Fibroblast of villous mesenchyme (primary cell): ENCODE measurements around the gene CYB561. TPM values are rescaled to one million over a fixed set of nuclear protein-coding genes. Genes with fewer than 3 reads are reported as not detected.

ENCODE experiments used
- DNase-seq: peaks from one replicate; pipeline ENCODE4 v3.0.0-alpha.2; 2010; ENCODE audit warnings: low read depth
- H3K4me3 ChIP-seq: 2 replicates; pipeline ENCODE4 v1.5.1; 2011; ENCODE audit warnings: low read depth, mild to moderate bottlenecking, low read length
- total RNA-seq: library from RNA; depleted of rRNA; stranded (reverse); fragments of >200 nt; gene quantifications from 2 replicates; pipeline ENCODE4 v1.2.3, GENCODE V29; 2012
- TF ChIP-seq, protein P1 (sequence below): IDR thresholded peaks from 2 replicates; pipeline ENCODE4 v1.5.1; 2012; ENCODE audit warnings: low read depth, mild to moderate bottlenecking, low read length; ENCODE audit not compliant: insufficient read depth

The CYB561 gene
- total RNA-seq, 1 donor: 12.5 TPM

DNA sequence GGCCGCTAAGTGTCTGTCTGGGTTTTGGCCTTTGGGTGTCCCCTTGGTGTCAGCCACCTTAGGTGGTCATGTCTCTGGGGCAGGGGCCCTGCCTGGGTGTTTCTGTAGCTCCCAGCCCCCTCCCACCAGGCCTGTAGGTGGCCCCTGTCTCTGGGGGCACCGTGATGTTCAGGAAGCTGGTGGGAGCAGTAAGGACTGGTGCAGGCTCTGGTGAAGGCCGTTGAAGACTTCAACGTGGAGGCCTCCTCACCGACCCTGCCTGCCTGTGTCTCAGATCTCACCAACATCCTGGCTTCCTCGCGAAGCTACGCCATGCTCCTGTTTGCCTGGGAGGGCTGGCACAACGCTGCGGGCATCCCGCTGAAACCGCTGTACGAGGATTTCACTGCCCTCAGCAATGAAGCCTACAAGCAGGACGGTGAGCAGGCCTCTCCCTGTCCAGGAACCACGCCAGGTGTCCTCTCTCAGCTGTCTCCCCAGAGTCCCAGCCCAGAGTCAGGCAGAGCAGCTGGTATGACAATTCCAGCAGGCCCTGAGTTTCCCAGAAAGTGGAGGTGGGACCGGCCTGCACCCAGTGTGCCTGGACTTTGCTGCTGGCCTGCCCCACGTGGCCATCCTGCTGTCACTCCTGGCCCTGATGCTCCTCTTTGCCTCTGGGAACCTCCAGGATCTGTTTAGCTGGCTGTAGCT lies 33.5 kb upstream of the CYB561 start:
- TF ChIP-seq, protein P1, sequence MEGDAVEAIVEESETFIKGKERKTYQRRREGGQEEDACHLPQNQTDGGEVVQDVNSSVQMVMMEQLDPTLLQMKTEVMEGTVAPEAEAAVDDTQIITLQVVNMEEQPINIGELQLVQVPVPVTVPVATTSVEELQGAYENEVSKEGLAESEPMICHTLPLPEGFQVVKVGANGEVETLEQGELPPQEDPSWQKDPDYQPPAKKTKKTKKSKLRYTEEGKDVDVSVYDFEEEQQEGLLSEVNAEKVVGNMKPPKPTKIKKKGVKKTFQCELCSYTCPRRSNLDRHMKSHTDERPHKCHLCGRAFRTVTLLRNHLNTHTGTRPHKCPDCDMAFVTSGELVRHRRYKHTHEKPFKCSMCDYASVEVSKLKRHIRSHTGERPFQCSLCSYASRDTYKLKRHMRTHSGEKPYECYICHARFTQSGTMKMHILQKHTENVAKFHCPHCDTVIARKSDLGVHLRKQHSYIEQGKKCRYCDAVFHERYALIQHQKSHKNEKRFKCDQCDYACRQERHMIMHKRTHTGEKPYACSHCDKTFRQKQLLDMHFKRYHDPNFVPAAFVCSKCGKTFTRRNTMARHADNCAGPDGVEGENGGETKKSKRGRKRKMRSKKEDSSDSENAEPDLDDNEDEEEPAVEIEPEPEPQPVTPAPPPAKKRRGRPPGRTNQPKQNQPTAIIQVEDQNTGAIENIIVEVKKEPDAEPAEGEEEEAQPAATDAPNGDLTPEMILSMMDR: no peak
- H3K4me3 ChIP-seq: no peak overlapping the region
- no peak for DNase-seq

DNA sequence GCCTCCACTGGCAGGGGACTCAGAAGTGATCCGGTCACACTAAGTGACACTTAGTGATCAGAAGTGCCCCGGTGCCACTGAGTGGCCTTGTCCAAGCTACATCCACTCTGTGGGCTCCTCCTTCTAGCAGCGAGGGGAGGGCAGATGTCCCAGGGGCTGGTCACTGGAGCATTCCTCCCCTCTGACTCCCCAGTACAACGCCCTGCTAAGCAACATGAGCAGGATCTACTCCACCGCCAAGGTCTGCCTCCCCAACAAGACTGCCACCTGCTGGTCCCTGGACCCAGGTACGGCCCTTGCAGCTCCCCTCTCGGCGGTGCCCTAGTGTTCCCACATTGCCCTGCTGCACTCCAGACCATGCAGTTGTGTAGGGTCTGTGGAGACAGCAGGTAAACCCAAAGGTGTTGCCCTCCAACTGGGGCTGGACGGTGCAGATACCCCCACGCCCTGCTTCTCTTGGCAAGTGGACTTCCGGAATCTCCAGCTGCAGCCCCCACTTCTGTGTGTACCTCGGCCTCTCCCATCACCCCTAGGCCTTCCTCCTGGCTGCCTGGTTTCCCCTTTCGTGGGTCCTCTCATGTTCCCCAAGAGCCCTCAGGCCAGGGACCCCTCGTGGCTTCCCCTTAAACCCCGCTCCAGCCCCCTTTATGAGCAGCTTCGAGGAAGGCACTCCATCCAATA lies 32.8 kb upstream of the CYB561 start:
- TF ChIP-seq, protein P1: peak; percentile 89
- DNase-seq: peak; percentile 86
- no peak overlapping the region for H3K4me3 ChIP-seq

DNA sequence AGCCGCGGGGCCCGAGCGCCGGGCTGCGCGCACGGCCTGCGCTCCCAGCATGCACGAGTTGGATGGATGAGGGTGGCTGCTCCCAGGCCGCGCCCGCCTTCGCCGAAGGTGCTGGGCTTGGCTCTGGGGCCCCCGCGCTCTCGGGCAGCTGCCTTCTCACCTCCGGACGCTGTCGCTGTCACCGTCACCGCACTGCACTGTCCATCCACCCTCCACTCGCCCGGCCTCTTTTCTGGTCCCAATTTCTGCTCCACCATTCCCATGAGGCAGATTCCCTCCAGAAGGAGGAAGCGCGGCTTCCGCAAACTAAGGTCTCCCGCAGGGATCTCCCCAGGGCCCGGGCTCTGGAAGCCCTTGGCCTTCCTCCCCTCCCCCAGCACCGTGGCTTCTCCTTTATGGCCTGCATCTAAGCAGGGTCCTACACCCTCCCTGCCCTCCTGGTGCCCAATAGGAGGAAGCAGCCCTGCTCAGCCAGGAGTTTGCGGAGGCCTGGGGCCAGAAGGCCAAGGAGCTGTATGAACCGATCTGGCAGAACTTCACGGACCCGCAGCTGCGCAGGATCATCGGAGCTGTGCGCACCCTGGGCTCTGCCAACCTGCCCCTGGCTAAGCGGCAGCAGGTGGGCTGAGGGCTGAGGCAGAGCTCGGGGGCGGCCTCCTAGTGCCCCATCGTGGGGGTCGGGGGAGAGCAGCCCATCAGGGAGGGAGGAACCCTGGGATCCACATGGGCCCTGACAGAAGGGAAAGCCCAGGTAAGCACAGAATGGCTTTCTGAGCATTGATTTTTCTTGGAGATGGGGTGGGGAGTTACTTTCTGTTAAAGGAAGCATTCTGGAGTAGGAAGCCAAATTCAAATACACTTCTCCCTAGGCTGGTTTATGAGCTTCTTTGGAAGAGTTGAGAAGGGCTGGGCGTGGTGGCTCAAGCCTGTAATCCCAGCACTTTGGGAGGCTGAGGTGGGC lies 31.7 kb upstream of the CYB561 start:
- TF ChIP-seq, protein P1: no peak
- no peak for DNase-seq
- H3K4me3 ChIP-seq: peak overlapping the region; percentile 53

DNA sequence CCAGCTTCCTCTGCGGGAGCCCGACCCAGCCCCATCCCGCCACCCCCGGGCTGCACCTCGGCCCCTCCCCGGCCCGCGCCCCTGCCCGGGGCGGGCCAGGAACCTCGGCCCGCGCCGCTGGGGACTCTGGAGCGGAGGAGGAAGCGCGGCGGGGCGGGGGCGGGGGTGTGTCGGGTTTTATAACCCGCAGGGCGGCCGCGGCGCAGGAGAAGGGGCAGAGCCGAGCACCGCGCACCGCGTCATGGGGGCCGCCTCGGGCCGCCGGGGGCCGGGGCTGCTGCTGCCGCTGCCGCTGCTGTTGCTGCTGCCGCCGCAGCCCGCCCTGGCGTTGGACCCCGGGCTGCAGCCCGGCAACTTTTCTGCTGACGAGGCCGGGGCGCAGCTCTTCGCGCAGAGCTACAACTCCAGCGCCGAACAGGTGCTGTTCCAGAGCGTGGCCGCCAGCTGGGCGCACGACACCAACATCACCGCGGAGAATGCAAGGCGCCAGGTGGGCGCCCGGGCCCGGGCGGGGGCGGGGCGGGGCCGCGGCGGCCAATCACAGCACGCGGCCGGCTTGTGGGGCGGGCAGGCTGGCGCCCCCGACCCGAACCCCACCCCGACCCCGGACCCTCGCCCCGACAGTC lies 30.9 kb upstream of the CYB561 start, which contains the start of gene ACE:
Gene ACE, plus strand, starts transcription at position 208 of the 626 bp plus-strand sequence. Its CDS starts 34 bp downstream, at position 242.
- peak within 1 kb of the TSS; percentile 53 for H3K4me3 ChIP-seq
- TF ChIP-seq, protein P1: no peak
- DNase-seq: peak; percentile 13

DNA sequence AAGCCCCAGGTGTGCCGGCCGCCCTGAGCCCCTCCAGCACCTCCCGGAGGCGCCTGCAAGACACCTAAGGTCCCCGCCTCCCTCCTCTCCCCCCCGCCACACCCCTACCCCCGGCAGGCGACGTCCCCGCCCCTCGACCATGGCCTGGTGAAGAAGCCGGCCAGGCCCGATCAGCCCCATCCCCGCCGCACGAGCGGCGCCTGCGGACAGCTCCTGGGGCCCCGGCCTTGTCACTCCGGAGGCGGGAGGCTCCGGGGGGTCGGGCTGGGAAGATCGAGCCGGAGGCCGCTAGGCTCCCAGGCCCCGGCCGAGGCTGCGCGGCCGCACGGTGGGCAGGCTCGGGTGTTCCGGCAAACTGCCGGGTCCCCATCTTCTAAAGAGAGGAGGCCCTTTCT lies 30.4 kb upstream of the CYB561 start:
- TF ChIP-seq, protein P1: no peak
- peak overlapping the region; percentile 53 for H3K4me3 ChIP-seq
- no peak for DNase-seq
